Body of pancreas (tissue), 4 donors: ENCODE results near the gene OR56A1. TPM values are rescaled to one million over a fixed set of nuclear protein-coding genes. Genes with fewer than 3 reads are reported as not detected.

Source experiments
- ATAC-seq: fragments of 150-250 bp; one replicate; pipeline ENCODE4 v1.9.1; 2016
- DNase-seq, 4 donors: peaks; one replicate each; pipeline ENCODE4 v3.0.0-alpha.2; 2019
- H3K27ac ChIP-seq, 4 donors: fragments of 200-600 bp; sonication (generic); 1 replicate in 3 of 4; 2 replicates in 1 of 4; pipeline versions ENCODE4 v1.5.1 to v1.6.1; 2016 to 2019; ENCODE audit warnings: mild to moderate bottlenecking in 1 of 4, mixed read lengths in 1 of 4, moderate library complexity in 1 of 4
- H3K27me3 ChIP-seq, 2 donors: fragments of 200-600 bp; sonication (generic); one replicate each; pipeline ENCODE4 v1.6.0; 2016; ENCODE audit warnings: mild to moderate bottlenecking in 1 of 2
- H3K36me3 ChIP-seq, 2 donors: fragments of 200-600 bp; sonication (generic); replicated peaks in 1 of 2; 2 replicates each; pipeline ENCODE4 v1.5.1; 2016; ENCODE audit warnings: low read depth in 2 of 2; ENCODE audit not compliant: insufficient read depth in 1 of 2
- H3K4me1 ChIP-seq: fragments of 200-600 bp; sonication (generic); one replicate; pipeline ENCODE4 v1.6.0; 2016
- H3K4me3 ChIP-seq, 2 donors: fragments of 200-600 bp; sonication (generic); 1 replicate in 1 of 2; 2 replicates in 1 of 2; pipeline ENCODE4 v1.5.1; 2016 to 2019
- H3K9me3 ChIP-seq, 3 donors: fragments of 200-600 bp; sonication (generic); 1 replicate in 2 of 3; 2 replicates in 1 of 3; pipeline ENCODE4 v1.5.1; 2016
- POLR2A ChIP-seq, 3 donors: fragments of 450-650 bp; IDR thresholded peaks; one replicate each; pipeline ENCODE4 v1.6.1; 2016; ENCODE audit warnings: antibody characterized with exemption in 3 of 3, mild to moderate bottlenecking in 2 of 3
- WGBS, 2 donors: methylation state at CpG; one replicate each; pipeline ENCODE4 v1.1.5; 2017; 5-methylcytosine and 5-hydroxymethylcytosine counted together
- intact Hi-C: fragments of 100-400 bp; cut with DNase I; formaldehyde crosslinking; loops from one replicate; pipeline ENCODE4 v1.15.1; 2023
- total RNA-seq, 2 donors: library from RNA; depleted of rRNA; stranded (reverse); fragments of >200 nt; gene quantifications; one replicate each; pipeline ENCODE4 v1.1.0, GENCODE V29; 2016
- TF ChIP-seq, protein P1 (sequence below), 7 experiments: fragments of 450-650 bp in 4 of 7; fragments of 200-600 bp in 3 of 7; sonication (generic) in 3 of 7; IDR thresholded peaks; one replicate each; pipeline ENCODE4 v1.5.1; 2016 to 2019; ENCODE audit warnings: antibody characterized with exemption in 7 of 7

The OR56A1 gene
- total RNA-seq, 2 donors from 2014 or later = not detected

DNA sequence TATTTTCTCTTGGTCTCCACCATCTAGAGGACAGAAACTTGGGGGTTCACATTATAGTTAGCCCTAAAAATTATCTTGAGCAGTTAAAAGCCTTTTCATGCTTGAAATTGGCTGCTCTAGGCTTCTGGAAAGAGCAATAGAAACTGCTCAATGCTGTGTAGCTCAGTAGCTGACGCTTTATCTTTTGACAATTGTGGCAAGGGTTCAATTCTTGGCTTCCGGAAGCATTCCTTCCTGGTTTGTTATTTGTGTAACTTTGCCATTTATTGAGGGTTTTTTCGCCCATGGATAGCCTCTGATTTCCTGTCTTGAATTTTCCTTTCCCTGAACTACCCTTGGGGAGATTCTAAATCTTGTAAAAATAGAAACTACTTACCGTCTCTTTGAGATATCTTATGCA lies 10.3 kb upstream of the OR56A1 start:
- no peak for ATAC-seq
- no peak for TF ChIP-seq POLR2A (IDR thresholded peaks at IDR 0.05)
- TF ChIP-seq, protein P1, sequence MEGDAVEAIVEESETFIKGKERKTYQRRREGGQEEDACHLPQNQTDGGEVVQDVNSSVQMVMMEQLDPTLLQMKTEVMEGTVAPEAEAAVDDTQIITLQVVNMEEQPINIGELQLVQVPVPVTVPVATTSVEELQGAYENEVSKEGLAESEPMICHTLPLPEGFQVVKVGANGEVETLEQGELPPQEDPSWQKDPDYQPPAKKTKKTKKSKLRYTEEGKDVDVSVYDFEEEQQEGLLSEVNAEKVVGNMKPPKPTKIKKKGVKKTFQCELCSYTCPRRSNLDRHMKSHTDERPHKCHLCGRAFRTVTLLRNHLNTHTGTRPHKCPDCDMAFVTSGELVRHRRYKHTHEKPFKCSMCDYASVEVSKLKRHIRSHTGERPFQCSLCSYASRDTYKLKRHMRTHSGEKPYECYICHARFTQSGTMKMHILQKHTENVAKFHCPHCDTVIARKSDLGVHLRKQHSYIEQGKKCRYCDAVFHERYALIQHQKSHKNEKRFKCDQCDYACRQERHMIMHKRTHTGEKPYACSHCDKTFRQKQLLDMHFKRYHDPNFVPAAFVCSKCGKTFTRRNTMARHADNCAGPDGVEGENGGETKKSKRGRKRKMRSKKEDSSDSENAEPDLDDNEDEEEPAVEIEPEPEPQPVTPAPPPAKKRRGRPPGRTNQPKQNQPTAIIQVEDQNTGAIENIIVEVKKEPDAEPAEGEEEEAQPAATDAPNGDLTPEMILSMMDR (IDR thresholded peaks at IDR 0.05) = no peak
- WGBS, 2 donors = 29 to 32% methylated on average over 4 of the region's 4 CpGs
- no peaks in the 10 kb centered on the region for H3K27me3 ChIP-seq
- no peak overlapping the region for H3K4me3 ChIP-seq
- intact Hi-C loops = no loop called here
- no peak overlapping the region for H3K27ac ChIP-seq
- no peaks in the 10 kb centered on the region for H3K9me3 ChIP-seq
- no peaks in the 10 kb centered on the region for H3K36me3 ChIP-seq
- no peaks in the 10 kb centered on the region for H3K4me1 ChIP-seq
- DNase-seq = no peak

DNA sequence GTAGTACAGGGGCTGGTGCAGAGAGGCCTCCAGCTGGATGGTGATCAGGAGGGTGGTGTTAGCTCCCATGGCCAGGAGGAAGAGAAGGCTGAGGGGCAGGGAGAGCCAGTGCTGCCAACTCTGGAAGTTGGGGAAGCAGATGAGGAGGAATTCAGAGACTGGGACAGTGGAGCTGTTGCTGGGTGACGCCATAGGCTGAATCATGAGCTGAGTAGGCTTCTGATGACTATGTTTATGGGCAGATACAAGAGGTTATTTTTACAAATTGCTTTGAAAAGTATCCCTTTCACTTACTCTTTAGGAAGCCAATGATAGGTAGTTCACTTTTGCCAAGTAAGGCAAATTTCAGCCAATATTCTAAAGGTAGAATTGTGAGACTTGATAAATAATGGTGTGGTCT lies 3.1 kb downstream of the OR56A1 start:
- intact Hi-C loops = loop anchor here (10.0 kb wide), 1 partner anchor 337 kb away; no protein-coding TSS in a partner anchor
- DNase-seq (no peak), ATAC-seq (no peak)
- Histone ChIP-seq H3K4me3 (no peak overlapping the region), H3K9me3 (no peaks in the 10 kb centered on the region), H3K4me1 (no peaks in the 10 kb centered on the region), H3K27ac (no peak overlapping the region), H3K36me3 (no peaks in the 10 kb centered on the region), H3K27me3 (no peaks in the 10 kb centered on the region)
- TF ChIP-seq POLR2A (IDR thresholded peaks at IDR 0.05) = no peak
- TF ChIP-seq, protein P1 (IDR thresholded peaks at IDR 0.05) = no peak
- WGBS, 2 donors = 89 to 94% methylated on average over 1 of the region's 1 CpG

DNA sequence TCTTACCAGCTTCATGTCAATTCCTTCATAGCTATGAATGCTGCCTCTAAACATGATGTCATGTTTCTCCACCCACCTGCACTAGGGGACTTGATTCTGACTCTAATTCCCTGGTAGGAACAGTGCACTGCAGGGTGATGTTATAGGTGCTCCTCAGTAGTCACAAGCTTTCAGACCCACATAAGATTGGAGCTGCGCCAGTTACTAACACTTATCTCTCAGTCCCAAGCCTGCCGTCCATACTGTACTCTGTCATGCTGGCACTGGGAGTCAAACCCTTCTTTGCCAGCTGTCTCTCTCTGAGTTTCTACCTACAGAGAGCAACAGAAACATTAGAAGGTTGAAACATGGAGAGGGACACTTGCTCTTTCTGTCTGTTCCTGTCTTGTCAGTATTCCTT lies 5.5 kb downstream of the OR56A1 start:
- H3K4me1 ChIP-seq = no peaks in the 10 kb centered on the region
- no peak for ATAC-seq
- intact Hi-C loops = loop anchor here (10.0 kb wide), 1 partner anchor 340 kb away; no protein-coding TSS in a partner anchor
- no peak for DNase-seq
- H3K4me3 ChIP-seq = no peak overlapping the region
- no peaks in the 10 kb centered on the region for H3K36me3 ChIP-seq
- TF ChIP-seq, protein P1 (IDR thresholded peaks at IDR 0.05) = no peak
- TF ChIP-seq POLR2A (IDR thresholded peaks at IDR 0.05) = no peak
- no peaks in the 10 kb centered on the region for H3K9me3 ChIP-seq
- H3K27me3 ChIP-seq = no peaks in the 10 kb centered on the region
- 37 to 52% methylated on average over 2 of the region's 2 CpGs for WGBS, 2 donors
- no peak overlapping the region for H3K27ac ChIP-seq

- WGBS, 2 donors = 0 to 2% methylated on average over 4 of the region's 4 CpGs
- ATAC-seq (peak; percentile 70), DNase-seq (peak in 2 of 4 donors; percentile 9 to 58)
- TF ChIP-seq, protein P1 (IDR thresholded peaks at IDR 0.05) = peak; percentile 30 to 72 (median 57)
- no peak for TF ChIP-seq POLR2A (IDR thresholded peaks at IDR 0.05)
- H3K36me3 ChIP-seq = no peaks in the 10 kb centered on the region
- no peak overlapping the region for H3K27ac ChIP-seq
- H3K4me1 ChIP-seq = no peaks in the 10 kb centered on the region
- H3K27me3 ChIP-seq = no peaks in the 10 kb centered on the region
- intact Hi-C loops = loop anchor here (10.0 kb wide), 1 partner anchor 342 kb away; no protein-coding TSS in a partner anchor
- H3K4me3 ChIP-seq = no peak overlapping the region
- H3K9me3 ChIP-seq = no peaks in the 10 kb centered on the region
These were observed 7.6 kb downstream of the OR56A1 start for GRCh38 chr11:6022956-6023355.

- WGBS, 2 donors = 66% methylated on average over 3 of the region's 3 CpGs; no CpG with 5 or more reads in 1 of the 2 donors
- Histone ChIP-seq H3K4me3 (no peak overlapping the region), H3K9me3 (no peaks in the 10 kb centered on the region), H3K27ac (no peak overlapping the region), H3K27me3 (no peaks in the 10 kb centered on the region), H3K36me3 (no peaks in the 10 kb centered on the region), H3K4me1 (no peaks in the 10 kb centered on the region)
- TF ChIP-seq, protein P1 (IDR thresholded peaks at IDR 0.05) = no peak
- TF ChIP-seq POLR2A (IDR thresholded peaks at IDR 0.05) = no peak
- ATAC-seq (no peak), DNase-seq (no peak)
- intact Hi-C loops = no loop called here
These were observed 17.5 kb downstream of the OR56A1 start for GRCh38 chr11:6013042-6013441.
